ENCODE results near the gene MRPL39. TPM values are rescaled to one million over a fixed set of nuclear protein-coding genes. Genes with fewer than 3 reads are reported as not detected.
A peak's percentile ranks its signal among the peaks of the same experiment; 100 is the strongest.

The MRPL39 gene
- total and polyA plus RNA-seq, 2 donors from 2014 or later: 24.1 to 52.7 TPM

GRCh38 chr21:25539606-25540005, 67.7 kb downstream of the MRPL39 start:
- H3K27me3 ChIP-seq (ENCODE audit: control insufficient read depth, insufficient read depth, low read length): no peaks in the 10 kb centered on the region
- H3K9me3 ChIP-seq (ENCODE audit: control insufficient read depth in 2 of 3, insufficient read depth in 1 of 3, low read length in 3 of 3): peaks cover 0 to 3% (median 0%) of the 10 kb centered on the region in 3 donors
- H3K9ac ChIP-seq (ENCODE audit: low read length in 3 of 3): no peak overlapping the region
- H3K4me1 ChIP-seq (ENCODE audit: control insufficient read depth in 2 of 3, insufficient read depth in 2 of 3, low read depth in 1 of 3, low read length in 3 of 3): no peaks in the 10 kb centered on the region
- FAIRE-seq (no peak), DNase-seq (peak in 1 of 5 donors; percentile 43)
- intact Hi-C loops (cut with DNase I): no loop called here
- TF ChIP-seq CTCF (IDR thresholded peaks at IDR 0.05; ENCODE audit: borderline replicate concordance, extremely low read depth, insufficient read depth): no peak
- H3K27ac ChIP-seq (ENCODE audit: low read depth in 2 of 2, low read length in 2 of 2): no peak overlapping the region
- H3K36me3 ChIP-seq (ENCODE audit: control insufficient read depth in 2 of 3, insufficient read depth in 3 of 3, low read length in 3 of 3): no peaks in the 10 kb centered on the region
- no peak overlapping the region for H3K4me3 ChIP-seq (ENCODE audit: low read length in 3 of 3)

- H3K9me3 ChIP-seq (ENCODE audit: control insufficient read depth in 2 of 3, insufficient read depth in 1 of 3, low read length in 3 of 3): peaks cover 0 to 3% (median 0%) of the 10 kb centered on the region in 3 donors
- intact Hi-C loops (cut with DNase I): no loop called here
- H3K27me3 ChIP-seq (ENCODE audit: control insufficient read depth, insufficient read depth, low read length): no peaks in the 10 kb centered on the region
- H3K27ac ChIP-seq (ENCODE audit: low read depth in 2 of 2, low read length in 2 of 2): no peak overlapping the region
- H3K9ac ChIP-seq (ENCODE audit: low read length in 3 of 3): no peak overlapping the region
- H3K4me1 ChIP-seq (ENCODE audit: control insufficient read depth in 2 of 3, insufficient read depth in 2 of 3, low read depth in 1 of 3, low read length in 3 of 3): no peaks in the 10 kb centered on the region
- no peak for DNase-seq
- no peak for TF ChIP-seq CTCF (IDR thresholded peaks at IDR 0.05; ENCODE audit: borderline replicate concordance, extremely low read depth, insufficient read depth)
- no peaks in the 10 kb centered on the region for H3K36me3 ChIP-seq (ENCODE audit: control insufficient read depth in 2 of 3, insufficient read depth in 3 of 3, low read length in 3 of 3)
- no peak for FAIRE-seq
- H3K4me3 ChIP-seq (ENCODE audit: low read length in 3 of 3): no peak overlapping the region
These were observed 70.1 kb downstream of the MRPL39 start for GRCh38 chr21:25537174-25537573.

GRCh38 chr21:25536752-25537151, 70.5 kb downstream of the MRPL39 start:
- Histone ChIP-seq H3K27me3 (ENCODE audit: control insufficient read depth, insufficient read depth, low read length) (no peaks in the 10 kb centered on the region), H3K4me1 (ENCODE audit: control insufficient read depth in 2 of 3, insufficient read depth in 2 of 3, low read depth in 1 of 3, low read length in 3 of 3) (no peaks in the 10 kb centered on the region), H3K36me3 (ENCODE audit: control insufficient read depth in 2 of 3, insufficient read depth in 3 of 3, low read length in 3 of 3) (no peaks in the 10 kb centered on the region), H3K9me3 (ENCODE audit: control insufficient read depth in 2 of 3, insufficient read depth in 1 of 3, low read length in 3 of 3) (peaks cover 0 to 3% (median 0%) of the 10 kb centered on the region in 3 donors), H3K9ac (ENCODE audit: low read length in 3 of 3) (no peak overlapping the region), H3K27ac (ENCODE audit: low read depth in 2 of 2, low read length in 2 of 2) (no peak overlapping the region), H3K4me3 (ENCODE audit: low read length in 3 of 3) (no peak overlapping the region)
- no peak for TF ChIP-seq CTCF (IDR thresholded peaks at IDR 0.05; ENCODE audit: borderline replicate concordance, extremely low read depth, insufficient read depth)
- intact Hi-C loops (cut with DNase I): no loop called here
- DNase-seq: no peak
- FAIRE-seq: no peak

- no peaks in the 10 kb centered on the region for H3K27me3 ChIP-seq (ENCODE audit: control insufficient read depth, insufficient read depth, low read length)
- H3K4me1 ChIP-seq (ENCODE audit: control insufficient read depth in 2 of 3, insufficient read depth in 2 of 3, low read depth in 1 of 3, low read length in 3 of 3): no peaks in the 10 kb centered on the region
- intact Hi-C loops (cut with DNase I): no loop called here
- no peak overlapping the region for H3K9ac ChIP-seq (ENCODE audit: low read length in 3 of 3)
- H3K27ac ChIP-seq (ENCODE audit: low read depth in 2 of 2, low read length in 2 of 2): no peak overlapping the region
- DNase-seq (no peak), FAIRE-seq (no peak)
- TF ChIP-seq CTCF (IDR thresholded peaks at IDR 0.05; ENCODE audit: borderline replicate concordance, extremely low read depth, insufficient read depth): no peak
- no peaks in the 10 kb centered on the region for H3K36me3 ChIP-seq (ENCODE audit: control insufficient read depth in 2 of 3, insufficient read depth in 3 of 3, low read length in 3 of 3)
- H3K4me3 ChIP-seq (ENCODE audit: low read length in 3 of 3): no peak overlapping the region
- H3K9me3 ChIP-seq (ENCODE audit: control insufficient read depth in 2 of 3, insufficient read depth in 1 of 3, low read length in 3 of 3): peaks cover 0 to 3% (median 0%) of the 10 kb centered on the region in 3 donors
These were observed 71.4 kb downstream of the MRPL39 start for GRCh38 chr21:25535849-25536248.
